Peyer's patch (tissue), 4 donors: ENCODE results near the gene ANKRD65. TPM values are rescaled to one million over a fixed set of nuclear protein-coding genes. Genes with fewer than 3 reads are reported as not detected.
"Not testable (repeated sequence)": the region's sequence is repeated elsewhere in the genome, so short reads cannot be mapped to it uniquely, and the experiment has no call there.

ENCODE experiments used
- DNase-seq, 3 donors: peaks; one replicate each; pipeline ENCODE4 v3.0.0-alpha.2; 2017 to 2019
- H3K27ac ChIP-seq, 4 donors: fragments of 200-600 bp; sonication (generic); one replicate each; pipeline ENCODE4 v1.5.1; 2016 to 2019
- H3K27me3 ChIP-seq, 2 donors: fragments of 200-600 bp; sonication (generic); one replicate each; pipeline ENCODE4 v1.5.1; 2019
- H3K36me3 ChIP-seq, 3 donors: fragments of 200-600 bp; sonication (generic); one replicate each; pipeline ENCODE4 v1.5.1; 2016 to 2019
- H3K4me1 ChIP-seq, 4 donors: fragments of 200-600 bp; sonication (generic); one replicate each; pipeline ENCODE4 v1.5.1; 2016 to 2019
- H3K4me3 ChIP-seq, 4 donors: fragments of 200-600 bp; sonication (generic); 1 replicate in 3 of 4; 2 replicates in 1 of 4; pipeline ENCODE4 v1.5.1; 2016 to 2019; ENCODE audit warnings: mild to moderate bottlenecking in 1 of 4
- H3K9me3 ChIP-seq, 4 donors: fragments of 200-600 bp; sonication (generic); one replicate each; pipeline ENCODE4 v1.5.1; 2016 to 2019; ENCODE audit warnings: mild to moderate bottlenecking in 1 of 4
- POLR2A ChIP-seq, 2 donors: fragments of 450-650 bp; IDR thresholded peaks; one replicate each; pipeline ENCODE4 v1.5.1; 2017; ENCODE audit warnings: antibody characterized with exemption in 2 of 2, mild to moderate bottlenecking in 2 of 2, moderate library complexity in 2 of 2
- total RNA-seq, 4 donors: library from RNA; depleted of rRNA; stranded (reverse); fragments of >200 nt; gene quantifications; one replicate each; pipeline ENCODE4 v1.1.0, GENCODE V29; 2016
- TF ChIP-seq, protein P1 (sequence below), 6 experiments: fragments of 450-650 bp in 4 of 6; fragments of 200-600 bp in 2 of 6; sonication (generic) in 1 of 6; IDR thresholded peaks; one replicate each; pipeline ENCODE4 v1.5.1; 2017 to 2019; ENCODE audit warnings: antibody characterized with exemption in 6 of 6, mild to moderate bottlenecking in 3 of 6, moderate library complexity in 1 of 6

The ANKRD65 gene
- total RNA-seq, 4 donors from 2014 or later: 0.54 to 11.6 (median 2.0) TPM

DNA sequence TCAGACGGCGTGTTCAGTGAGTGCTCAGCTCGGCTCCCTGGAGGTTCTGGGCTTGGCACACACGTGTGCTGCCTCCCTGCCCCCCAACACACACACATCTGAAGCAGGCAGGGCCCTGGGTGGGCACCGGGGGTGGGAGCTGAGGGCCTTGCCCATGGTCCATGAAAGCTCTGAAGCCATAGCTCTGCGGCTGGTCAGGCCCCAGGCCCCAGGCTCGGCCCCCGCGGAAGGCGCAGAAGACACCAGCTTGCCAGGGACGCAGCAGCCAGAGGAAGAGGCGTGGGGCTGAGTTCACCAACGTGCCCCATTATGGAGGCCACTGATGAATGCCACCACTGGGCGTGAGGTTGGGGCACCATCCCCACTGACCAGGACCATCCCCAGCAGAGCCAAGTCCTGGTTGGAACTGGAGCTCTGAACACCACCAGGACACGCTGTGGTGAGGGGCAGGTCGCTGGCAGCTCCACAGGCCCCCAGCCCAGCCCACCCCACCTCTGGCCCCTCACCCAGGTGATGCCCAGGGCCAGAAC, 50.2 kb downstream of the ANKRD65 start:
- H3K27ac ChIP-seq: no peak overlapping the region
- peaks cover 0 to 14% (median 0%) of the 10 kb centered on the region in 3 donors for H3K36me3 ChIP-seq
- no peak for DNase-seq
- H3K9me3 ChIP-seq: no peaks in the 10 kb centered on the region
- H3K27me3 ChIP-seq: no peaks in the 10 kb centered on the region
- no peak for TF ChIP-seq POLR2A (IDR thresholded peaks at IDR 0.05)
- TF ChIP-seq, protein P1, sequence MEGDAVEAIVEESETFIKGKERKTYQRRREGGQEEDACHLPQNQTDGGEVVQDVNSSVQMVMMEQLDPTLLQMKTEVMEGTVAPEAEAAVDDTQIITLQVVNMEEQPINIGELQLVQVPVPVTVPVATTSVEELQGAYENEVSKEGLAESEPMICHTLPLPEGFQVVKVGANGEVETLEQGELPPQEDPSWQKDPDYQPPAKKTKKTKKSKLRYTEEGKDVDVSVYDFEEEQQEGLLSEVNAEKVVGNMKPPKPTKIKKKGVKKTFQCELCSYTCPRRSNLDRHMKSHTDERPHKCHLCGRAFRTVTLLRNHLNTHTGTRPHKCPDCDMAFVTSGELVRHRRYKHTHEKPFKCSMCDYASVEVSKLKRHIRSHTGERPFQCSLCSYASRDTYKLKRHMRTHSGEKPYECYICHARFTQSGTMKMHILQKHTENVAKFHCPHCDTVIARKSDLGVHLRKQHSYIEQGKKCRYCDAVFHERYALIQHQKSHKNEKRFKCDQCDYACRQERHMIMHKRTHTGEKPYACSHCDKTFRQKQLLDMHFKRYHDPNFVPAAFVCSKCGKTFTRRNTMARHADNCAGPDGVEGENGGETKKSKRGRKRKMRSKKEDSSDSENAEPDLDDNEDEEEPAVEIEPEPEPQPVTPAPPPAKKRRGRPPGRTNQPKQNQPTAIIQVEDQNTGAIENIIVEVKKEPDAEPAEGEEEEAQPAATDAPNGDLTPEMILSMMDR (IDR thresholded peaks at IDR 0.05): no peak
- peaks cover 0 to 33% (median 18%) of the 10 kb centered on the region in 4 donors for H3K4me1 ChIP-seq
- H3K4me3 ChIP-seq: no peak overlapping the region

DNA sequence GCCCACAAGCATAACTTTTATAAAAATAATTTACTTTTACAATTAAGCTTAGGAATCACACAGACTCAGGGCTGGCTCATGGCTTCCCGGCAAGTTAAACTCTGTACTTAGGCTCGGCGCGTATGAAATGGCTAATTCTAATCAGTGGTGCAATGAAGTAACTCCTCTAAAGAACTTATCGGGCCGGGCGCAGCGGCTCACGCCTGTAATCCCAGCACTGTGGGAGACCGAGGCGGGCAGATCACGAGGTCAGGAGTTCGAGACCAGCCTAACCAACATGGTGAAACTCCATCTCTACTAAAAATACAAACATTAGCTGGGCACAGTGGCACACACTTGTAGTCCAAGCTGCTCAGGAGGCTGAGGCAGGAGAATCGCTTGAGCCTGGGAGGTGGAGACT, 51.0 kb downstream of the ANKRD65 start:
- H3K36me3 ChIP-seq: peaks cover 0 to 14% (median 0%) of the 10 kb centered on the region in 3 donors
- peaks cover 0 to 32% (median 18%) of the 10 kb centered on the region in 4 donors for H3K4me1 ChIP-seq
- not testable (repeated sequence) for H3K4me3 ChIP-seq, H3K27ac ChIP-seq, DNase-seq, H3K9me3 ChIP-seq, H3K27me3 ChIP-seq

Other genes starting within 250 kb of the ANKRD65 start
- gene TTLL10, start 247.4 kb downstream of the ANKRD65 start, total RNA-seq: 1 to 10 TPM in 3 of 4 donors, not detected in 1; 1.6 to 3.6 (median 1.8) TPM
- gene TNFRSF18, start 214.7 kb downstream of the ANKRD65 start, total RNA-seq: 10 to 100 TPM in 1 of 4 donors, 1 to 10 TPM in 1, under 1 TPM in 1, not detected in 1; 0.70 to 38.0 (median 3.2) TPM
- 1 to 10 TPM in 3 of 4 donors, not detected in 1; 1.6 to 9.1 (median 2.8) TPM for gene TNFRSF4, start 207.1 kb downstream of the ANKRD65 start, total RNA-seq
- gene SDF4, start 189.3 kb downstream of the ANKRD65 start, total RNA-seq: 100 to 1,000 TPM in 3 of 4 donors, 10 to 100 TPM in 1; 88.3 to 280 (median 177) TPM
- 10 to 100 TPM in 2 of 4 donors, 1 to 10 TPM in 2; 9.1 to 13.4 (median 10.6) TPM for gene B3GALT6, start 189.0 kb downstream of the ANKRD65 start, total RNA-seq
- gene C1QTNF12, start 174.6 kb downstream of the ANKRD65 start, total RNA-seq: 10 to 100 TPM in 3 of 4 donors, not detected in 1; 23.3 to 58.0 (median 44.2) TPM
- gene UBE2J2, start 147.4 kb downstream of the ANKRD65 start, total RNA-seq: 10 to 100 TPM; 25.6 to 64.2 (median 55.3) TPM
- gene SCNN1D, start 140.8 kb downstream of the ANKRD65 start, total RNA-seq: 10 to 100 TPM in 3 of 4 donors, not detected in 1; 10.9 to 21.6 (median 16.9) TPM
- 100 to 1,000 TPM in 2 of 4 donors, 10 to 100 TPM in 2; 78.1 to 156 (median 110) TPM for gene ACAP3, start 113.3 kb downstream of the ANKRD65 start, total RNA-seq
- 10 to 100 TPM; 12.4 to 38.9 (median 24.4) TPM for gene PUSL1, start 112.7 kb downstream of the ANKRD65 start, total RNA-seq
- 100 to 1,000 TPM; 146 to 359 (median 273) TPM for gene INTS11, start 96.6 kb downstream of the ANKRD65 start, total RNA-seq
- 10 to 100 TPM; 10.7 to 94.0 (median 84.6) TPM for gene CPTP, start 96.5 kb downstream of the ANKRD65 start, total RNA-seq
- gene TAS1R3, start 90.0 kb downstream of the ANKRD65 start, total RNA-seq: 1 to 10 TPM; 2.1 to 5.8 (median 3.0) TPM
- gene DVL1, start 71.9 kb downstream of the ANKRD65 start, total RNA-seq: 100 to 1,000 TPM in 3 of 4 donors, 10 to 100 TPM in 1; 76.0 to 196 (median 164) TPM
- gene MXRA8, start 62.7 kb downstream of the ANKRD65 start, total RNA-seq: 10 to 100 TPM; 11.7 to 56.1 (median 35.6) TPM
- 100 to 1,000 TPM; 122 to 172 (median 134) TPM for gene AURKAIP1, start 46.1 kb downstream of the ANKRD65 start, total RNA-seq
- 1,000 to 10,000 TPM in 1 of 4 donors, 100 to 1,000 TPM in 3; 216 to 1,008 (median 423) TPM for gene CCNL2, start 21.9 kb downstream of the ANKRD65 start, total RNA-seq
- 10 to 100 TPM; 58.2 to 94.1 (median 78.2) TPM for gene MRPL20, start 14.0 kb downstream of the ANKRD65 start, total RNA-seq
- gene VWA1, start 14.4 kb upstream of the ANKRD65 start, total RNA-seq: 10 to 100 TPM in 1 of 4 donors, 1 to 10 TPM in 3; 3.2 to 14.0 (median 6.7) TPM
- gene ATAD3C, start 28.4 kb upstream of the ANKRD65 start, total RNA-seq: under 1 TPM in 1 of 4 donors, not detected in 3; 0.27 TPM
- 100 to 1,000 TPM in 1 of 4 donors, 10 to 100 TPM in 3; 26.9 to 130 (median 35.0) TPM for gene ATAD3B, start 50.5 kb upstream of the ANKRD65 start, total RNA-seq
- gene ATAD3A, start 90.9 kb upstream of the ANKRD65 start, total RNA-seq: 10 to 100 TPM; 14.9 to 72.6 (median 24.4) TPM
- 1 to 10 TPM in 1 of 4 donors, not detected in 3; 3.6 TPM for gene TMEM240, start 119.3 kb upstream of the ANKRD65 start, total RNA-seq
- gene SSU72, start 153.6 kb upstream of the ANKRD65 start, total RNA-seq: 100 to 1,000 TPM; 146 to 182 (median 163) TPM
- 1 to 10 TPM; 4.1 to 6.9 (median 5.7) TPM for gene FNDC10, start 178.9 kb upstream of the ANKRD65 start, total RNA-seq
- gene MIB2, start 194.2 kb upstream of the ANKRD65 start, total RNA-seq: 100 to 1,000 TPM in 3 of 4 donors, 10 to 100 TPM in 1; 68.3 to 162 (median 113) TPM
- gene MMP23B, start 210.9 kb upstream of the ANKRD65 start, total RNA-seq: 1 to 10 TPM; 1.8 to 5.9 (median 4.1) TPM
- gene CDK11B, start 237.7 kb upstream of the ANKRD65 start, total RNA-seq: 100 to 1,000 TPM in 1 of 4 donors, 10 to 100 TPM in 3; 25.7 to 124 (median 40.9) TPM